Nephron (organoid): Measurements from ENCODE around the gene PRKCH.
A peak's percentile ranks its signal among the peaks of the same experiment; 100 is the strongest.

Experiments
- H3K27ac Mint-ChIP-seq, 3 experiments: 2 replicates each; pipeline ENCODE4 v1.8.0; 2020; ENCODE audit warnings: mixed read lengths in 3 of 3, mild to moderate bottlenecking in 2 of 3, moderate library complexity in 1 of 3
- H3K27me3 Mint-ChIP-seq: 2 replicates; pipeline ENCODE4 v1.8.0; 2021; ENCODE audit warnings: low read depth, mild to moderate bottlenecking, moderate library complexity, mixed read lengths
- H3K36me3 Mint-ChIP-seq: 2 replicates; pipeline ENCODE4 v1.8.0; 2020; ENCODE audit warnings: low read depth, mixed read lengths
- H3K4me1 Mint-ChIP-seq: 2 replicates; pipeline ENCODE4 v1.8.0; 2020; ENCODE audit warnings: mixed read lengths
- H3K4me3 Mint-ChIP-seq, 3 experiments: 2 replicates each; pipeline ENCODE4 v1.8.0; 2020; ENCODE audit warnings: mild to moderate bottlenecking in 3 of 3, mixed read lengths in 3 of 3, moderate library complexity in 2 of 3
- H3K9me3 Mint-ChIP-seq: 2 replicates; pipeline ENCODE4 v1.8.0; 2020; ENCODE audit warnings: mixed read lengths
- TF ChIP-seq, protein P1 (sequence below), 3 experiments: fragments of 200-600 bp; sonication (generic); IDR thresholded peaks; one replicate each; pipeline ENCODE4 v1.5.0; 2021; ENCODE audit warnings: antibody characterized with exemption in 3 of 3; ENCODE audit not compliant: unreplicated experiment in 3 of 3

Gene PRKCH

DNA sequence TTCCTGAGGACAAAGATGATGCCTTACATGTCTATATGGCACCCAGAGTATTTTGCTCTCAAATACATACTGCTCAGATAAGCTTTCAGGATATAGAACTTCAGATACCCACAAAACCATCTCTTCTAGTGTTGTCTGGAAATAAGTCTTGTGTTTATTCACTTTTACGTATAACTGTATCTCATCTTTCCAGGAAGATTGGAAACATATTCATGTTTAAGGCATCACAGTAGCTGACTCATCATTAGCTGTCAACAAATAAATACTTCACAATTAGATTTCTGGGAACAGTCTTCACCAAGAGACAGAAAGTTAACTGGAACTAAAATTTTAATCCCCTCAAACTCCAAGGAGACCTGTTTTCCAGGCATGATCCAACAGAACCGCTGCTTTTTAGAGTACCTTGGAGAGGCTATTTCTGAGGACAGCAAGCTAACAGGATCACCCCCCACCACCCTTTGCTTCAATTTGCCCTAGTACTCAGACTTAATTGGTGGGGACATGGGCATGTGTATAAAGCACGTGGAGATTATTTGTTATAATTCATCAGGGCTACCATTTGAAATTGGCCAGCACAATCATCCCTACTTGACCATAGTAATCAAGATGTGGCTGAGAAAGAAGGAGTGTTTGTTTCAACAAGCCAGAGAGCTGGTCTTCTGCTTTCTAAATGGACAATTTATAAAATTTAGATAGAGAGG, 244.6 kb downstream of the PRKCH start:
- TF ChIP-seq, protein P1, sequence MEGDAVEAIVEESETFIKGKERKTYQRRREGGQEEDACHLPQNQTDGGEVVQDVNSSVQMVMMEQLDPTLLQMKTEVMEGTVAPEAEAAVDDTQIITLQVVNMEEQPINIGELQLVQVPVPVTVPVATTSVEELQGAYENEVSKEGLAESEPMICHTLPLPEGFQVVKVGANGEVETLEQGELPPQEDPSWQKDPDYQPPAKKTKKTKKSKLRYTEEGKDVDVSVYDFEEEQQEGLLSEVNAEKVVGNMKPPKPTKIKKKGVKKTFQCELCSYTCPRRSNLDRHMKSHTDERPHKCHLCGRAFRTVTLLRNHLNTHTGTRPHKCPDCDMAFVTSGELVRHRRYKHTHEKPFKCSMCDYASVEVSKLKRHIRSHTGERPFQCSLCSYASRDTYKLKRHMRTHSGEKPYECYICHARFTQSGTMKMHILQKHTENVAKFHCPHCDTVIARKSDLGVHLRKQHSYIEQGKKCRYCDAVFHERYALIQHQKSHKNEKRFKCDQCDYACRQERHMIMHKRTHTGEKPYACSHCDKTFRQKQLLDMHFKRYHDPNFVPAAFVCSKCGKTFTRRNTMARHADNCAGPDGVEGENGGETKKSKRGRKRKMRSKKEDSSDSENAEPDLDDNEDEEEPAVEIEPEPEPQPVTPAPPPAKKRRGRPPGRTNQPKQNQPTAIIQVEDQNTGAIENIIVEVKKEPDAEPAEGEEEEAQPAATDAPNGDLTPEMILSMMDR (IDR thresholded peaks at IDR 0.05; ENCODE audit: unreplicated experiment in 3 of 3): no peak
- Mint-ChIP-seq H3K4me3 (no peak overlapping the region), H3K9me3 (no peaks in the 10 kb centered on the region), H3K27ac (peak overlapping the region; percentile 54 to 85 (median 84)), H3K4me1 (peaks cover 75% of the 10 kb centered on the region), H3K36me3 (no peaks in the 10 kb centered on the region), H3K27me3 (peaks cover 22% of the 10 kb centered on the region)

DNA sequence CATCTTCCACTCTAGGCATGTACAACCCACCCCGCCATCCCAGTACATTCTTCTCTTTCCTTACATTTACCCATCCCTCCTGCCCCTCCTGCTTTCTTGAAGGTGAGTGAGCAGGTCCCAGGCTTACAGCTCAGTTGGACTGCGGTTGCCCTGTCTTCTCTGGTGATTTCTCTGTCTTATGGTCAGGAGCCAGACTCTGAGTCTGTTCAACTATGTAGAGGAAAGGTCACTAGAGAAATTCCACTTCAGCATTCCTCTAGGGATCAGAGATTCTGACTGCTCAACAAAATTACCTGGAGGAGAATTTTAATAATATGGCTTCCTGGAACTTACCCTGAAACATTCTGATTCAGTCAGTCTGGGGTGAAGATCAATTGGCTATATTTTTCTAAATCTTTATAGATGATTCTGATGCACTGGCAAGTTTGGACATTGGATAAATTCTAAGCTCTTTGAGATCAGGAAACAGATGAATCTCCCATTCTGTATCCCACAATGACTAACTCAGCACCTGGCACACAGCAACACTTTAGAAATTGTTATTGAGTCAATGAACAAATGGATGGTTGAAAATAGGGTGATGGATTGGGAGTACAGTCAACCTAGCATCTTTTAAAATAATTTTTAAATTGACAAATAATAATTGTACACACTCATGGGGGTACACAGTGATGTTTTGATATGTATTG, 245.3 kb downstream of the PRKCH start:
- Mint-ChIP-seq H3K27ac (peak overlapping the region; percentile 54 to 85 (median 84)), H3K4me1 (peaks cover 70% of the 10 kb centered on the region), H3K9me3 (no peaks in the 10 kb centered on the region), H3K4me3 (no peak overlapping the region), H3K36me3 (no peaks in the 10 kb centered on the region), H3K27me3 (peaks cover 22% of the 10 kb centered on the region)
- TF ChIP-seq, protein P1 (IDR thresholded peaks at IDR 0.05; ENCODE audit: unreplicated experiment in 3 of 3): no peak

DNA sequence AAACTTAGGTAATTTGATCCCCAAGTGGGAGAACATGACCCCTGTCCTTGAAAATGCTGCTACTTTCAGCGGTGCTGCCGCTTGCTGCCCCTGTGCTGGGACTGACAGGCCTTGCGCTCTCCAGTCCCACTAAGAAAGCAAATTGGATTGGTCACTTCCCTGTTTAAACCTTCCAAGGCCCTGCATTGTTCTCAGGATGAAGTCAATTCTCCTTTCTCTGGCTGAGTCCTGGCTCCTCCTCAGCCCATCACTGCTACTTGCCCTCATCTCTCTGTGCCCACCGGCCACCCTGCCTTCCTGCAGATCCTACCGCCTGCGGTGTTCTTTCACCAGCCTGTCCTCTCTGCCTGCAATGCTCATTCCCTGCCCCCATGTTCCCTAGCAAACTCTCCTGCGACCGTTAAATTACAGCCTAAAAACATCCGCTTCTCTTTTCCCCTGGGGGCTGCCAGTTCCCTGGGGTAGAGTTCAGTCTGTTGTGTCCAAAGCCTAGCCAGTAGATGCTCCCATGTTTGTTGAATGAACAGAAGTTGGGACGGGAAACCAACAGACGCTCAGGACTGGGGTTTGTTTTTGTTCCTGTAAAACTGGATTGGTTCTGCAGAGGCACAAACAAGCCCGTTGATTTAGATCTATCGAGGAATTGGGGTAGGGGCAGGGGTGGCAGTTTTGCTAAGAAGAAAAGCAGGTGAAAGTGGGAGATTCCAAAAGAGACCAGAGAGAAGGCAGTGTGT, 246.6 kb downstream of the PRKCH start:
- H3K27ac Mint-ChIP-seq: peak overlapping the region; percentile 18 to 68 (median 63)
- H3K36me3 Mint-ChIP-seq: no peaks in the 10 kb centered on the region
- peaks cover 70% of the 10 kb centered on the region for H3K4me1 Mint-ChIP-seq
- H3K9me3 Mint-ChIP-seq: no peaks in the 10 kb centered on the region
- TF ChIP-seq, protein P1 (IDR thresholded peaks at IDR 0.05; ENCODE audit: unreplicated experiment in 3 of 3): no peak
- peak overlapping the region; percentile 13 to 52 (median 50) for H3K4me3 Mint-ChIP-seq
- H3K27me3 Mint-ChIP-seq: peaks cover 22% of the 10 kb centered on the region

DNA sequence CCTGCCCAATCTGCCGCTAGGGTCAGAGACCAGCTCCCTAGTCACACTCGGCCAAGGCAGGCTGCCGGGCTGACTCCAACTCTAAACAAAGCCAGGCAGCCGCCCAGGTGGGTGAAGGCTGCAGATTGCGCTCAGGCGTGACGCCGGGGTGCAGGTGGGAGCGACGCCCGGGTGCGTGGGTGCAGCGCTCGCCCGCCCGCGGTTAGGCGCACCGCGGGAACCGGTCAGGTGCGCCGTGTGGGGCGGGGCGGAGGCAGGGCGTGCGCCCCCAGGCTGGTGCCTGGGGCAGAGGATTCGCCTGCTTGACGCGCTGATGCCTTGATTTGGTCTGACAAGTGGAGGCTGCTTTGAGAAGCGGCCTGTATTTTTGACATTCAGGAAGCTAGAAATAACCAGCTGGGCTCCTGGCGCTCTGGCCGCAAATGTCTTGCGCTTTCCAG, 247.2 kb downstream of the PRKCH start:
- Mint-ChIP-seq H3K4me1 (peaks cover 70% of the 10 kb centered on the region), H3K4me3 (peak overlapping the region; percentile 13 to 52 (median 50)), H3K9me3 (no peaks in the 10 kb centered on the region), H3K27ac (peak overlapping the region; percentile 18 to 68 (median 63)), H3K36me3 (no peaks in the 10 kb centered on the region), H3K27me3 (peaks cover 22% of the 10 kb centered on the region)
- TF ChIP-seq, protein P1 (IDR thresholded peaks at IDR 0.05; ENCODE audit: unreplicated experiment in 3 of 3): no peak

DNA sequence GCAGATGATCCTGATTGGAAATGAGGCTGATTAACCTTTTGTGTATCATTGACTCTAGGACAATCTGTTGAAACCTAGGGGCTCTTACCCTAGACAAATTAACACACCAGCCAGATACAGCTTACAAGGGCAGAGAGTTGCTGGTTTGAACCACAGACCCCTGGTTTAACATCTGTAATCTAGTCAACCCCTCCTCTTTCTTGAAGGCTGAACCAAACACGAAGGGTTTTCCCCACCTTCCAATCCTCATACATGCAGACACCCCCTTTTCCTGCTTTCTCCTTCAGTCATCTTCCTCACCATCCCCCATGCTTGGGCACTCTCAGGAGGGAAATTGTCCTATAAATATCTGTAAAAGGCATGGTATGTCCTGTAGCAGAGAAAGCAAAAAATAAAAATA, 247.9 kb downstream of the PRKCH start:
- TF ChIP-seq, protein P1 (IDR thresholded peaks at IDR 0.05; ENCODE audit: unreplicated experiment in 3 of 3): no peak
- Mint-ChIP-seq H3K27me3 (peaks cover 22% of the 10 kb centered on the region), H3K36me3 (no peaks in the 10 kb centered on the region), H3K4me3 (peak overlapping the region in 1 of 3 experiments; percentile 13), H3K27ac (peak overlapping the region in 1 of 3 experiments; percentile 17), H3K4me1 (peaks cover 65% of the 10 kb centered on the region), H3K9me3 (no peaks in the 10 kb centered on the region)
